ENCODE measurements around the gene PSMC4. TPM values are rescaled to one million over a fixed set of nuclear protein-coding genes. Genes with fewer than 3 reads are reported as not detected.

PSMC4 gene
- total RNA-seq, 4 donors from 2014 or later = 74.4 to 97.9 (median 90.0) TPM

- no peak overlapping the region for H3K27ac ChIP-seq
- DNase-seq = no peak
- H3K4me1 ChIP-seq = no peaks in the 10 kb centered on the region
- no peak for TF ChIP-seq POLR2A (IDR thresholded peaks at IDR 0.05)
- H3K36me3 ChIP-seq = no peaks in the 10 kb centered on the region
- no peaks in the 10 kb centered on the region for H3K27me3 ChIP-seq
- H3K4me3 ChIP-seq = no peak overlapping the region
- no peaks in the 10 kb centered on the region for H3K9me3 ChIP-seq
Measured at GRCh38 chr19:39927076-39927475, 43.9 kb upstream of the PSMC4 start.

DNA sequence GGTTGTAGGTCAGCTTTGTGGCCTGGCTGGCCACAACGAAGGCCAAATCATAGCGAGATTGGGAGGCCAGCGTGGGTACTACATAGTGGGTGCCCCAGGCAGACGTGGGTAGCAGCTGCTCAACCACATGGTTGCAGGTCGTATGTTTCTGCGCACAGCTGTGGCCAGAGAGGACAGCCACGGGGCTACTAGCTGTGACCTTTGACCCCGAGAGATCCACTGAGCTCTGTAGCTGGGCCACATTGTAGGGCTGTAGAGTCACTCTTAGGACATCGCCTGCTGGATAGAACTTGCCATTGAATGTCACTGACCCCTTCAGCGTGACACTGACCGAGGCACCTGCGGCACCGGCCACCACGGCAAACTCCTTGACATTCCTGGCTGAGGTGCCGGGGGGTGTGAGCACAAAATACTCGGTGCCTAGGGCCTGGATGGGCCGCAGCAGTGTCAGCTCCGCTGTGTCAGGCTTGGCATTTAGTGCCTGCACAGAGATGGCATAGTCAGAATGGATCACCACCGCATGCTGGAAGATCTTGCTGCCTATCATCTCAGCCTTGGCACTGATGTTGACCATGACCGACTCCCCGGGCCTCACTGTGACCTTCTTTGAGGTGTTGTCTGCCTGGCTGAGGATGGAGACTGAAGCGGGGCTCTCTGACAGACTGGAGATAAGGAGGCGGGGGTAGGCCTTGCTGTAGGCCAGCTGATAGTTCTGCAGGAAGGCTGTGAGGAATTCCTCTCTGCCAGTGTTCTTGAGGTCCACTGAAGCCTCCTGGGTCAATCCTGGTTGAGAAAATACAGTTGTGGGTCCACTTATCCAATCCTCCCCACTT, 43.2 kb upstream of the PSMC4 start:
- no peaks in the 10 kb centered on the region for H3K4me1 ChIP-seq
- H3K27ac ChIP-seq = no peak overlapping the region
- DNase-seq = no peak
- no peaks in the 10 kb centered on the region for H3K27me3 ChIP-seq
- TF ChIP-seq, protein P1, sequence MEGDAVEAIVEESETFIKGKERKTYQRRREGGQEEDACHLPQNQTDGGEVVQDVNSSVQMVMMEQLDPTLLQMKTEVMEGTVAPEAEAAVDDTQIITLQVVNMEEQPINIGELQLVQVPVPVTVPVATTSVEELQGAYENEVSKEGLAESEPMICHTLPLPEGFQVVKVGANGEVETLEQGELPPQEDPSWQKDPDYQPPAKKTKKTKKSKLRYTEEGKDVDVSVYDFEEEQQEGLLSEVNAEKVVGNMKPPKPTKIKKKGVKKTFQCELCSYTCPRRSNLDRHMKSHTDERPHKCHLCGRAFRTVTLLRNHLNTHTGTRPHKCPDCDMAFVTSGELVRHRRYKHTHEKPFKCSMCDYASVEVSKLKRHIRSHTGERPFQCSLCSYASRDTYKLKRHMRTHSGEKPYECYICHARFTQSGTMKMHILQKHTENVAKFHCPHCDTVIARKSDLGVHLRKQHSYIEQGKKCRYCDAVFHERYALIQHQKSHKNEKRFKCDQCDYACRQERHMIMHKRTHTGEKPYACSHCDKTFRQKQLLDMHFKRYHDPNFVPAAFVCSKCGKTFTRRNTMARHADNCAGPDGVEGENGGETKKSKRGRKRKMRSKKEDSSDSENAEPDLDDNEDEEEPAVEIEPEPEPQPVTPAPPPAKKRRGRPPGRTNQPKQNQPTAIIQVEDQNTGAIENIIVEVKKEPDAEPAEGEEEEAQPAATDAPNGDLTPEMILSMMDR (IDR thresholded peaks at IDR 0.05) = no peak
- no peak for TF ChIP-seq POLR2A (IDR thresholded peaks at IDR 0.05)
- H3K9me3 ChIP-seq = no peaks in the 10 kb centered on the region
- no peak overlapping the region for H3K4me3 ChIP-seq
- no peaks in the 10 kb centered on the region for H3K36me3 ChIP-seq

DNA sequence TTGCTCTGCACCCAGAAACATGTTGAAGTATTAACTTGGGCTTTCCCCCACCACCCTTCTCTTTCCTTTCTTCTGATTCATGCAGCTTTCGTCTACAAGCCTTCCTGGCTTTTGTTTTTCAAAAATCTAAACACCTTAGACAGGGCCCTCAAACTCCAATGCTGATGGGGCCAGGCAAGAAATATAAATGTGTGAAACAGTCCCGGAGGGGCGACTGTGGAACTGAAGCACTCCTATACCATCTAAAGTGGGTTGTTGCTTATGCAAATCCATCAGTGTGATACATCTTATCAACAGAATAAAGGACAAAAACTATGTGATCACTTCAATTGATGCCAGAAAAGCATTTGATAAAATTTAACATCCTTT, 42.6 kb upstream of the PSMC4 start:
- TF ChIP-seq POLR2A (IDR thresholded peaks at IDR 0.05) = no peak
- TF ChIP-seq, protein P1 (IDR thresholded peaks at IDR 0.05) = no peak
- no peak overlapping the region for H3K27ac ChIP-seq
- no peaks in the 10 kb centered on the region for H3K27me3 ChIP-seq
- no peaks in the 10 kb centered on the region for H3K36me3 ChIP-seq
- H3K4me1 ChIP-seq = no peaks in the 10 kb centered on the region
- no peaks in the 10 kb centered on the region for H3K9me3 ChIP-seq
- no peak for DNase-seq
- H3K4me3 ChIP-seq = no peak overlapping the region

GRCh38 chr19:39929750-39930149, 41.2 kb upstream of the PSMC4 start:
- Histone ChIP-seq H3K27ac (no peak overlapping the region), H3K27me3 (no peaks in the 10 kb centered on the region), H3K36me3 (no peaks in the 10 kb centered on the region), H3K4me1 (peaks cover 0 to 3% (median 1%) of the 10 kb centered on the region in 4 donors), H3K9me3 (no peaks in the 10 kb centered on the region), H3K4me3 (no peak overlapping the region)
- no peak for DNase-seq
- TF ChIP-seq, protein P1 (IDR thresholded peaks at IDR 0.05) = no peak
- TF ChIP-seq POLR2A (IDR thresholded peaks at IDR 0.05) = no peak

GRCh38 chr19:39934584-39935363, 36.2 kb upstream of the PSMC4 start, which contains the start of gene FCGBP:
TSS of gene FCGBP (minus strand) at chr19:39934634.
- H3K9me3 ChIP-seq = no peaks in the 10 kb centered on the region
- no peaks in the 10 kb centered on the region for H3K36me3 ChIP-seq
- H3K27ac ChIP-seq = peak within 1 kb of the TSS in 3 of 4 donors; percentile 7 to 54 (median 31)
- TF ChIP-seq, protein P1 (IDR thresholded peaks at IDR 0.05) = no peak
- TF ChIP-seq POLR2A (IDR thresholded peaks at IDR 0.05) = peak; percentile 42 to 61
- peaks cover 0 to 23% (median 10%) of the 10 kb centered on the region in 4 donors for H3K4me1 ChIP-seq
- DNase-seq = peak in 2 of 3 donors; percentile 88 to 90
- peak within 1 kb of the TSS in 2 of 4 donors; percentile 8 to 28 for H3K4me3 ChIP-seq
- no peaks in the 10 kb centered on the region for H3K27me3 ChIP-seq

- H3K9me3 ChIP-seq = no peaks in the 10 kb centered on the region
- H3K4me3 ChIP-seq = no peak overlapping the region
- no peak for DNase-seq
- H3K36me3 ChIP-seq = no peaks in the 10 kb centered on the region
- H3K27ac ChIP-seq = peak overlapping the region in 2 of 4 donors; percentile 31 to 54
- TF ChIP-seq, protein P1 (IDR thresholded peaks at IDR 0.05) = peak in 1 of 6 experiments; percentile 9
- TF ChIP-seq POLR2A (IDR thresholded peaks at IDR 0.05) = no peak
- H3K4me1 ChIP-seq = peaks cover 0 to 23% (median 10%) of the 10 kb centered on the region in 4 donors
- no peaks in the 10 kb centered on the region for H3K27me3 ChIP-seq
Measured at GRCh38 chr19:39935364-39935661, 35.7 kb upstream of the PSMC4 start.
